Measurements from ENCODE around the gene ZNF227.

- no peak for TF ChIP-seq E2F1 (CRISPR knock-in tag; IDR thresholded peaks at IDR 0.05)
- TF ChIP-seq ATF3 (CRISPR knock-in tag; conservative IDR thresholded peaks at IDR 0.05) = no peak
- no peak for TF ChIP-seq CTCF (IDR thresholded peaks at IDR 0.05)
- TF ChIP-seq JUN (CRISPR knock-in tag; IDR thresholded peaks at IDR 0.05) = no peak
- no peak for TF ChIP-seq CREM (CRISPR knock-in tag; IDR thresholded peaks at IDR 0.05)
- no peak for TF ChIP-seq SP1 (CRISPR knock-in tag; conservative IDR thresholded peaks at IDR 0.05)
- no peak for TF ChIP-seq NFE2L1 (CRISPR knock-in tag; IDR thresholded peaks at IDR 0.05)
- TF ChIP-seq TP53 (CRISPR knock-in tag; IDR thresholded peaks at IDR 0.05) = no peak
- no peak for TF ChIP-seq ZNF121 (CRISPR knock-in tag; IDR thresholded peaks at IDR 0.05)
- TF ChIP-seq MAX (CRISPR knock-in tag; IDR thresholded peaks at IDR 0.05) = no peak
- no peak for TF ChIP-seq ATF2 (CRISPR knock-in tag; IDR thresholded peaks at IDR 0.05; ENCODE audit: borderline replicate concordance, low read depth)
- TF ChIP-seq E2F4 (CRISPR knock-in tag; IDR thresholded peaks at IDR 0.05; ENCODE audit: borderline replicate concordance, low read depth) = no peak
- TF ChIP-seq ELF4 (CRISPR knock-in tag; IDR thresholded peaks at IDR 0.05; ENCODE audit: low read depth) = no peak
These were observed 16.0 kb downstream of the ZNF227 start for GRCh38 chr19:44228318-44228717.

All from WTC11 (cell line).